ENCODE data around the gene CAPN10.
A peak's percentile ranks its signal among the peaks of the same experiment; 100 is the strongest.
"Not testable (repeated sequence)": the region's sequence is repeated elsewhere in the genome, so short reads cannot be mapped to it uniquely, and the experiment has no call there.

The CAPN10 gene

DNA sequence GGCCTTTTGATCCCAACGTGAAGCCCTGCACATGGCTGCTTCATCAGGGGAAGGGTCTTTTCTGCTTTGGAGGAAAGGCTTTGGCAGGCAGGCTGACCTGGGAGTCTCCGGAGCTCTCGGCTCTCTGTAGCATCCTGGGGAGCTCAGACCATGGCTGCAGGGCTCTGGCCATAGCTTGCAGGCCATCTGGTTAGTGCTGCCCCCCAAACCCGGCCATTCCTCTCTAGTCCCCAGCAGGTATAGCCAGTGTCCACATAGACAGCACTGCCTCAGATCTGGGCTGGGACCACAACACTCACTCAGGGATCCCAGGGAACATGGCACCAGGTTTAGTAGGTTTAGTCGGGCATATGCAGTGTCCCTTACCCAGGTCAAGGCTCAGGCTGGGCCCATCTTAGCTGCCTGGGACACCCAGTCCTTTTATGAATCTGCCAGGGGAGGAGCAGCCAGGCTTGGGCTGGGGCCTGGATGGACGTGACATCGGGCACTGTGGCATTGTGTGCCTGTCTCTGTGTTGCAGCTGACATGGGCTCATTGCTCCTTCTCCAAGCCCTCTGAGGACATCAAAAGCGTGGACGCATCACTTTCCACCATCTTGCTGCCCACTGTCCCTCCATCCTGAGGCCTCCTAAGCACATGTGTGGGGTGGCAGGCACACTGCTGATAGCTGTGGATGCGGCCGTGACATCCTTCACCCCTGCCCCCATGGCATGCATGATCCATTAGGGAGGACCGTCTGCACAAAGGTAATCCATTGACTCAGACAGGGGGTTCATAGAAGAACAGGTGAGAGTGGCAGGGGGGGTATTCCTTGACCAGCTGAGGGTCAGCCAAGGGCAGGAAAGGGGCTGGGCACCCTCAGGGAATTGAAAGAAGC lies 19.6 kb downstream of the CAPN10 start:
- Histone ChIP-seq H3K27me3 (ENCODE audit: control insufficient read depth, insufficient read depth, low read length) (no peaks in the 10 kb centered on the region), H3K9ac (ENCODE audit: low read length) (no peak overlapping the region), H3K4me1 (ENCODE audit: control insufficient read depth, insufficient read depth, low read length) (no peaks in the 10 kb centered on the region), H3K36me3 (ENCODE audit: control insufficient read depth, insufficient read depth, low read length) (no peaks in the 10 kb centered on the region), H3K4me3 (ENCODE audit: low read length) (peak overlapping the region; percentile 49), H3K27ac (ENCODE audit: low read depth, low read length) (no peak overlapping the region)

DNA sequence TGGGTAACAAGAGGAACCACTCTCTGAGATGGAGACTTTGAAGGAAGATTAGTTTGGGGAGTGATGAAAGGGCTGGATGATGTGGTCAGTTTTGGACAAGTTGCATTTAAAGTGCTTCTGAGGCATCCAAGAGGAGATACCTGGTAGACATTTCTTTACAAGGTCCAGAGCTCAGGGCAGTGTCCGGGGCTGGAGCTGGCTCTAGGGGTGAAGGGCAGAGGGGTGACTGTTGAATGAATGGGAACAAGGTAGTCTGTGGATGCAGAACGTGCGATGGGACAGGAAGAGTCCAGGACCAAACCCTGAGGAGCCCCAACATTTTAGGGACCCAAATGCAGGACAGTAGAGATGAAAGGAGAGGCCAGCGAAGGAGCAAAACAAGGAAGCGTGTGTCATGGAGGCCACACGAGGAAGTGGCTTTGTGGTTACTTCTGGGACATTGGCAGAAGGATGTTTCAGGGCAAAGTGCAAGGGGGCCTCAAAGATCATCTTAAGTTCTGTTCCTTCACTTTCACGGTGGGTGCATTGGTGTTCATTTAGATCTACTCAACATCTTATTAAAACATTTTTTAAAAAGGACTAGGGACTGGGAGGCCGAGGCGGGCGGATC lies 25.2 kb downstream of the CAPN10 start:
- H3K4me1 ChIP-seq (ENCODE audit: control insufficient read depth, insufficient read depth, low read length), result no peaks in the 10 kb centered on the region
- no peaks in the 10 kb centered on the region for H3K27me3 ChIP-seq (ENCODE audit: control insufficient read depth, insufficient read depth, low read length)
- H3K9ac ChIP-seq (ENCODE audit: low read length), result no peak overlapping the region
- no peak overlapping the region for H3K27ac ChIP-seq (ENCODE audit: low read depth, low read length)
- peaks cover 7% of the 10 kb centered on the region for H3K36me3 ChIP-seq (ENCODE audit: control insufficient read depth, insufficient read depth, low read length)
- no peak overlapping the region for H3K4me3 ChIP-seq (ENCODE audit: low read length)

DNA sequence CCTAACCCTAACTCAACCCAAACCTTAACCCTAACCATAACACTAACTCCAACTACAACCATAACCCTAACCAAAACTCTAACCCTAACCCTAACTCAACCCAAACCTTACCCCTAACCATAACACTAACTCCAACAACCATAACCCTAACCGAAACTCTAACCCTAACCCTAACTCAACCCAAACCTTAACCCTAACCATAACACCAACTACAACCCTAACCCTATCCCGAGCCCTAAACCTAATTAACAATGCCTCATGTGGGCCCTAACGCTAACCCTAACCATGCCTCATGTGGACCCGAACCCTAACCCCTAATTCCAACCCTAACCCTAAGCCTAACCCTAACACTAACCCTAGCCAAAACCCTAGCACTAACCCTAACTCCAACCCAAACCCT lies 27.2 kb downstream of the CAPN10 start:
- Histone ChIP-seq H3K27me3 (ENCODE audit: control insufficient read depth, insufficient read depth, low read length) (no peaks in the 10 kb centered on the region), H3K4me1 (ENCODE audit: control insufficient read depth, insufficient read depth, low read length) (no peaks in the 10 kb centered on the region), H3K9ac (ENCODE audit: low read length) (no peak overlapping the region), H3K27ac (ENCODE audit: low read depth, low read length) (no peak overlapping the region), H3K36me3 (ENCODE audit: control insufficient read depth, insufficient read depth, low read length) (peaks cover 7% of the 10 kb centered on the region), H3K4me3 (ENCODE audit: low read length) (no peak overlapping the region)

DNA sequence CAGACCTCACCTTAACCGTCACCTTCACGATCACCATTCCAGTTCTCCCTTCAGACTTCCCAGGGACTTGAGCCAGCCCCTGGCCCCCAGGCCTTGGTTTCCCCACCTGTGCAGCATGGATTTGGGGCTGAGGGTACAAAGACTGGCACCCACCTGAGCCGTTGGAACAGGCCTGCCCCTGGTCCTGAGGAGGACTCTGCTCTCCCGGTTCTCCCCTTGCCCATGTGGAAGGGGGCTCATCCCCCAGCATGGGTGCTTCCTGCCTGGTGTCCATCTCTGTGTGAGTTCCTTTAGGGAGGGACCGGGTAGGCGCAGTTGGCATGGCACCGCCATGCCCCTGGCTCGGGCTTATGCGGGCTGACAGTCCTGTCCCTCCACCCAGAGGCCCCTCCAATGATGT lies 27.9 kb downstream of the CAPN10 start:
- Histone ChIP-seq H3K36me3 (ENCODE audit: control insufficient read depth, insufficient read depth, low read length) (peaks cover 8% of the 10 kb centered on the region), H3K4me1 (ENCODE audit: control insufficient read depth, insufficient read depth, low read length) (no peaks in the 10 kb centered on the region), H3K9ac (ENCODE audit: low read length) (no peak overlapping the region), H3K4me3 (ENCODE audit: low read length) (no peak overlapping the region), H3K27me3 (ENCODE audit: control insufficient read depth, insufficient read depth, low read length) (no peaks in the 10 kb centered on the region), H3K27ac (ENCODE audit: low read depth, low read length) (no peak overlapping the region)

DNA sequence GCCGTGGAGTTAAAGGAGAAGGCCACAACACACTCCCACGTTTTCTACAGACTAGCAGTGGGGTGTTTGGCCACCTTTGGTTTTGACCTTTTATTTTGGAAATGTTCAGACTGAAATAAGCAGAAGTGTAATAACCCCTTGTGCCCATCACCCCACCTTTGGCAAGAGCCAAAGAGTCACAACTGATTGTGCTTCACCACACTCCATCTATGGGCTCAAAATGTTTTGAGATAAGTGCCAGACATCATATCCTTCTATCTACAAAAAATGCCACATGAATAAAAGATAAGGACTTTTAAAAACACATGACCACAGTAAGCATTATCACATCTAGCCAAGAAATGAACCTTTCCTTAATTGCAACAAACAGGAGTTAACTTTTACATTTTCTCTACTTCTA lies 28.9 kb downstream of the CAPN10 start:
- H3K36me3 ChIP-seq (ENCODE audit: control insufficient read depth, insufficient read depth, low read length), result peaks cover 8% of the 10 kb centered on the region
- H3K27ac ChIP-seq (ENCODE audit: low read depth, low read length), result no peak overlapping the region
- no peaks in the 10 kb centered on the region for H3K4me1 ChIP-seq (ENCODE audit: control insufficient read depth, insufficient read depth, low read length)
- no peak overlapping the region for H3K9ac ChIP-seq (ENCODE audit: low read length)
- H3K27me3 ChIP-seq (ENCODE audit: control insufficient read depth, insufficient read depth, low read length), result no peaks in the 10 kb centered on the region
- H3K4me3 ChIP-seq (ENCODE audit: low read length), result no peak overlapping the region

DNA sequence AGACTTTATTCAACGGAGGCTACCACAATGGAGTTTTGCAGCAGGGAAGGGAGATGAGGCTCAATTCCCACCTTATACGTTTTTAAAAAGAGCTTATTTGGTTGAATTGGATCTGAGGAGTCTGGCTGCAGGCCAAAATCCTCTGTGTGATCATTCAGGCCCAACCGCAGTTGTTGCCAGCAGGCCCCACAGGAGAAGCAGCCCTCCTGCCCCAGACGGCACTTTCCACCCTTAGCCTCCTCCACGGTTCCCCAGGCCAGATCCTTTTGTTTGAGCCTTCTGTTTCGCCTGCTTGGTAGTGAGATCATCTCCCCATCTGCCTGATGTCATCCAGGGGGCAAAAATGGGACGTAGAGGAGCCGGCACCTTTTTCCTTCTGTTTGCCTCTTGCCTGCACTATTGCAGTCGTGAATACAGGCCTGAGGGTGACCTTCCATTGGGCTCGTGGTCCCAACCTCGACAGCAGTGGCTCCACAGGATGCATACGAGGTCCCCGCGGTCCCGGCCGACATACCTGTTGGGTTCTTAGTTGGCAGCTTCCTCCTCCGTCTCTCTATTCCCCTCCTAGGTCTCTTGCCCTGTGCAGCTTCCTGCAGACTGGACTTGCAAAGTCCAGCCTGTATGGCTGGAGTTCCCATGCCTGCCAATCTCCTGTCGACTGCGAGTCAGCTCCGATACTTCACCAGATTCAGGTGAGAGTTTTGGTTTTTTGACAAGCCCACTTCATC lies 29.4 kb downstream of the CAPN10 start:
- Histone ChIP-seq H3K36me3 (ENCODE audit: control insufficient read depth, insufficient read depth, low read length) (peaks cover 8% of the 10 kb centered on the region), H3K9ac (ENCODE audit: low read length) (no peak overlapping the region), H3K4me3 (ENCODE audit: low read length) (no peak overlapping the region), H3K27ac (ENCODE audit: low read depth, low read length) (no peak overlapping the region), H3K27me3 (ENCODE audit: control insufficient read depth, insufficient read depth, low read length) (no peaks in the 10 kb centered on the region), H3K4me1 (ENCODE audit: control insufficient read depth, insufficient read depth, low read length) (no peaks in the 10 kb centered on the region)

DNA sequence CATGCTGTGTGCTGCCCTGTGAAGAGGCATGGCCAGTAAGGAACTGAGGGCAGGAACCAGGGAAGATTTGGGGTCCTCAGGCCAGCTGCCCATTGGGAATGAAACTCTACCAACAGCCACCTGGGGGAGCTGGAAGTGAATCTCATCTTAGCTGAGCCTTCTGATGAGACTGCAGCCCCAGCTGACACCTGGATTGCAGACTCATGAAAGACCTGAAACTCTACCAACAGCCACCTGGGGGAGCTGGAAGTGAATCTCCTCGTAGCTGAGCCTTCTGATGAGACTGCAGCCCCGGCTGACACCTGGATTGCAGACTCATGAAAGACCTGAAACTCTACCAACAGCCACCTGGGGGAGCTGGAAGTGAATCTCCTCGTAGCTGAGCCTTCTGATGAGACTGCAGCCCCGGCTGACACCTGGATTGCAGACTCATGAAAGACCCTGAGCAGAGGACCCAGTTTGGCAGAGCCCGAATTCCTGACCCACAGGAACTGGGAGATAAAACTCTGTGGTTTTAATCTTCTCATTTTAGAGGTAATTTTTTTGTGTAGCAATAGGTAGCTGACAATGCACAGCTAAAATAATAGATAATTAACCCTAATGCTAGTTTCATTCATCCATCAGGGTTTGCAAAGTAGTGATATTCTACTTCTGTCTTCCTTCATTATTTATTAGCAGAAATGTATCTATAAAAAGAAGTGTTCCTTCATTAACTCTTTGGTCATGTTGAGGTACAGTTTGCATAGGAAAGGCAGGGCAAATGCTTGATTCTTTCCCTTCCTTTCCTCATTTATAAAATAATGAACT lies 30.5 kb downstream of the CAPN10 start:
- not testable (repeated sequence) for H3K4me1 ChIP-seq (ENCODE audit: control insufficient read depth, insufficient read depth, low read length); H3K36me3 ChIP-seq (ENCODE audit: control insufficient read depth, insufficient read depth, low read length); H3K27ac ChIP-seq (ENCODE audit: low read depth, low read length); H3K9ac ChIP-seq (ENCODE audit: low read length); H3K4me3 ChIP-seq (ENCODE audit: low read length); H3K27me3 ChIP-seq (ENCODE audit: control insufficient read depth, insufficient read depth, low read length)

DNA sequence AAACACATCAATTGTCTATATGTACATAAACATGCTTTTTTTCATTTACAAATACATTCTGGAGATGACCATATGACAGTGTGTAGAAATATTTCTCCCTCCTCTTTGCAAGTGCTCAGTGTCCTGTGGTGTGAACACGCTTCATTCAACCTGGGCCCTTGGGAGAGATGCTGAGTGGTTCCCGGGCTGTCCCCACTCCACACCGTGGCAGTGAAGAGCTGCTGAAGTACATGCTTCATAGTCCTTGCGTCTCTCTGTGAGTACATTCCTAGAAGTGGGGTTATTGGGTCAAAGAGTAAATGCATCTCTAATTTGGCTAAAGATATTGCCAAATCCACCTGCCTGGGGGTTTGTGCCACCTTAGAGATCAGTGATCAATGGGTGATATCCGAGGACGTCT lies 32.2 kb downstream of the CAPN10 start:
- H3K4me1 ChIP-seq (ENCODE audit: control insufficient read depth, insufficient read depth, low read length), result no peaks in the 10 kb centered on the region

DNA sequence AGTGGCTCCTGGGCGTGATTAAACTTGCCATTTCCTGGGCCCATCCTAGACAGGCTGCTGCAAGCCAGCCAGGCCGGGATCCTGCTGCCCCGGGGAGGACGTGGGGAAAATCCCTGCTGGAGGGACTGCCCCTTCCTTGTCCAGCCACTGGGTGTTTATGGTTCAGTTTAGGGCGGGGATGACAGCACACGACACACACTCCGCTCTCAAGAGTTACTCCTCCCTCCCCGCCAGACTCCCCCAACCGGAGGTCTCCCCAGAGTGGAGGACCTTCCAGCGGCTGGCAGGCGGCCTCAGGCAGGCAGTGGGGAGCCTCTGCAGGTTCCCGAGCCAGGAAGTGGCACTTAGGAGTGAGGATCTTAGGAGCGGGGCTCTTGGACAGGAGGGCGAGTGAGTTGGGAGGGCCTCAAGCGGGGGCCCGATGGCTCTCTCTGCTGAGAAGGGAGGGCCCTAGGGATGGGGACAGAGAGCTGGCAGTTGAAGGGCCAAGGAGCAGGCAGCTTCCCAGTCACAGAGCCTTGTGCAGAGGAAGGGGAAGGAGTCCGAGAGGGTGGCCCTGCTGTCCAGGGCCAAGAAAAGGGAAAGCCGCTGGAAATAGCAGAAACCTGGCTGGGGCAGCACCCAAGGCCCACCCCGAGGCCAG lies 33.1 kb downstream of the CAPN10 start:
- Histone ChIP-seq H3K27ac (ENCODE audit: low read depth, low read length) (no peak overlapping the region), H3K36me3 (ENCODE audit: control insufficient read depth, insufficient read depth, low read length) (peaks cover 4% of the 10 kb centered on the region), H3K27me3 (ENCODE audit: control insufficient read depth, insufficient read depth, low read length) (no peaks in the 10 kb centered on the region), H3K9ac (ENCODE audit: low read length) (no peak overlapping the region), H3K4me1 (ENCODE audit: control insufficient read depth, insufficient read depth, low read length) (no peaks in the 10 kb centered on the region), H3K4me3 (ENCODE audit: low read length) (no peak overlapping the region)

More for the DNA sequence above, 32.2 kb downstream of the CAPN10 start:
- no peak overlapping the region for H3K27ac ChIP-seq (ENCODE audit: low read depth, low read length)
- no peaks in the 10 kb centered on the region for H3K27me3 ChIP-seq (ENCODE audit: control insufficient read depth, insufficient read depth, low read length)
- no peak overlapping the region for H3K4me3 ChIP-seq (ENCODE audit: low read length)
- no peak overlapping the region for H3K9ac ChIP-seq (ENCODE audit: low read length)
- peaks cover 4% of the 10 kb centered on the region for H3K36me3 ChIP-seq (ENCODE audit: control insufficient read depth, insufficient read depth, low read length)

DNA sequence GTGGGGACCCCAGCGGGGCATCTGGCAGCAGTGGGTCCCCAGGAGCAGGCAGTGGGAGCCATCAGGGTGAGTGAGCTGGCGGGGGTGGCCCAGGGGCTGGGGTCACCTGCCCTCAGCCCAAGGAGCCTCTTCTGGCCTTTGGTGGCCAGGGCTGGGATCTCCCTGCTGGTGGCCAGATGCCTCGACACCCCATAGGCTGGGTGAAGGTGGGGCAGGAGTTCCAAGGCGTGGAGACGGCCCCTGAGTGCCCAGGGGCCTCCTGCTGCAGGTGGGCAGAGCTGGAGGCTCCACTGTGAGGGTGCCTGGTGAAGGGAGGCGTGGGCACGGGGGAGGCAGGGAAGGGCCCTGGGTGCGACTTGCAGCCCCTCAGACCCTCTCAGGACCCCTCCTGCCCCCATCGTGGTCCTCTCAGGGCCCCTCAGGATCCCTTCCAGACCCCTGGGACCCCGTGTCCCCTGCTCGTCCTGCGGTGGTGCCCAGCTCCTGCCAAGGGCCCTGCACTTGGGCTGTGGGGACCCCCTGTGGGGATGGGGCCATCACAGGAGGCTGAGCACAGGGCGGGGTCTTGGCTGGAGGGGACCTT lies 33.7 kb downstream of the CAPN10 start:
- Histone ChIP-seq H3K27ac (ENCODE audit: low read depth, low read length) (no peak overlapping the region), H3K4me1 (ENCODE audit: control insufficient read depth, insufficient read depth, low read length) (no peaks in the 10 kb centered on the region), H3K36me3 (ENCODE audit: control insufficient read depth, insufficient read depth, low read length) (peaks cover 4% of the 10 kb centered on the region), H3K9ac (ENCODE audit: low read length) (no peak overlapping the region), H3K27me3 (ENCODE audit: control insufficient read depth, insufficient read depth, low read length) (no peaks in the 10 kb centered on the region), H3K4me3 (ENCODE audit: low read length) (no peak overlapping the region)

DNA sequence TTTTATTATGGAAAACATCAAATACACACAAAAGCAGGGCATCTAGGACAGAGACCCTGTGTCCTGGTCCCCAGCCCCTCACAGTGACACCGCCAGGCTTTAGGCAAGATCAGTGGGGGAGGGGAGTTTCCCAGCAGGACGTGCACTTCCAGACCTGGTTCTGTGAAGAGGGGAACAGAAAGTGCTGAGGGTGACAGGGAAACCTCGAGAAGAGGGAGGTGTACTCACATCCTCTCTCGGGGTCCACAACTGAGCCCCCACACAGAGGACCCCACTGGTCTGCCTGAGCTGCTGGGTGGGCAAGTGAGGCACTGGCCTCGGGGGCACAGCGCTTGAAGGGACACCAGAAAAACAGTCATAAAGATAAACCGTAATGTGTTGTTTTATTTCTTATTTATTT lies 34.3 kb downstream of the CAPN10 start:
- no peak overlapping the region for H3K27ac ChIP-seq (ENCODE audit: low read depth, low read length)
- peaks cover 4% of the 10 kb centered on the region for H3K36me3 ChIP-seq (ENCODE audit: control insufficient read depth, insufficient read depth, low read length)
- H3K9ac ChIP-seq (ENCODE audit: low read length), result no peak overlapping the region
- H3K27me3 ChIP-seq (ENCODE audit: control insufficient read depth, insufficient read depth, low read length), result no peaks in the 10 kb centered on the region
- no peaks in the 10 kb centered on the region for H3K4me1 ChIP-seq (ENCODE audit: control insufficient read depth, insufficient read depth, low read length)
- H3K4me3 ChIP-seq (ENCODE audit: low read length), result no peak overlapping the region
